Esophagus squamous epithelium (tissue), 5 donors: Measurements from ENCODE around the gene VWA8. TPM values are rescaled to one million over a fixed set of nuclear protein-coding genes. Genes with fewer than 3 reads are reported as not detected.

Experiments
- DNase-seq: peaks from one replicate; lab custom pipeline; 2025; lab: John Stamatoyannopoulos, UW
- H3K27ac ChIP-seq, 4 donors: fragments of 200-600 bp; sonication (generic); one replicate each; pipeline ENCODE4 v1.5.1; 2016 to 2019; ENCODE audit warnings: mild to moderate bottlenecking in 1 of 4
- H3K27me3 ChIP-seq, 4 donors: fragments of 200-600 bp; sonication (generic); 1 replicate in 3 of 4; 2 replicates in 1 of 4; pipeline versions ENCODE4 v1.5.1 to v1.6.0; 2017 to 2021; ENCODE audit warnings: antibody characterized with exemption in 1 of 4
- H3K36me3 ChIP-seq, 3 donors: fragments of 200-600 bp; sonication (generic); one replicate each; pipeline ENCODE4 v1.5.1; 2016 to 2019
- H3K4me1 ChIP-seq, 3 donors: fragments of 200-600 bp; sonication (generic); one replicate each; pipeline ENCODE4 v1.5.1; 2017 to 2019
- H3K4me3 ChIP-seq, 4 donors: fragments of 200-600 bp; sonication (generic); 1 replicate in 3 of 4; 2 replicates in 1 of 4; pipeline ENCODE4 v1.5.1; 2016 to 2019; ENCODE audit warnings: mild to moderate bottlenecking in 2 of 4, moderate library complexity in 1 of 4
- H3K9me3 ChIP-seq, 3 donors: fragments of 200-600 bp; sonication (generic); one replicate each; pipeline ENCODE4 v1.5.1; 2016 to 2019
- POLR2A ChIP-seq, 4 donors: fragments of 450-650 bp; IDR thresholded peaks; one replicate each; pipeline ENCODE4 v1.6.1; 2017; ENCODE audit warnings: antibody characterized with exemption in 4 of 4, mild to moderate bottlenecking in 4 of 4, moderate library complexity in 3 of 4
- WGBS, 2 donors: methylation state at CpG; one replicate each; pipeline ENCODE4 v1.1.5; 2018; 5-methylcytosine and 5-hydroxymethylcytosine counted together
- intact Hi-C: fragments of 100-400 bp; cut with DNase I; formaldehyde crosslinking; loops from one replicate; pipeline ENCODE4 v1.15.0; 2022
- total RNA-seq, 4 donors: library from RNA; depleted of rRNA; stranded (reverse); fragments of >200 nt; gene quantifications; one replicate each; pipeline ENCODE4 v1.1.0, GENCODE V29; 2016
- TF ChIP-seq, protein P1 (sequence below), 6 experiments: fragments of 450-650 bp in 4 of 6; fragments of 200-600 bp in 2 of 6; sonication (generic) in 2 of 6; IDR thresholded peaks; one replicate each; pipeline ENCODE4 v1.5.1; 2016 to 2019; ENCODE audit warnings: antibody characterized with exemption in 6 of 6, mild to moderate bottlenecking in 4 of 6, moderate library complexity in 4 of 6
- donor health status: DM: yes; HTN: yes; CAD: no.

The VWA8 gene
- total RNA-seq, 4 donors from 2014 or later: 10.5 to 23.7 (median 17.3) TPM

DNA sequence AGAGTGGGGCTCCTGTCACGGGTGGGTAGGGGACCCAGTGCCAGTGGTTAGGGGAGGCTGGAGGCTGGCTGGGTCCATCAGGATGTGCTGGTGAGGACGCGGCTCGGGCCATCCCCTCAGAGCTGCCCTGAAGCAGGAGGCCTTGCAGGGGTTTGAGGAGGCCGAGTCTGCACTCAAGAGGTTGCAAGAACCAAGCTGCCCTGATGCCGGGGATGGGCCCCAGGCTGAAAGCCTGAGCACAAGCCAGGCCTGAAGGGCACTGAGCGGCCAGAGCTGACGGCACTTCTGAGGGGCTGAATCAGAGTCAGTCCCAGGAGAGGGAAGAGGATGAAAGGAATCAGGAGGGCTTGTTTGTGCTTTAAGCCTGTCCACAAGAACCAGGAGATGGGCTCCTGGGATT, 410.6 kb downstream of the VWA8 start:
- no peaks in the 10 kb centered on the region for H3K9me3 ChIP-seq
- H3K4me3 ChIP-seq: no peak overlapping the region
- H3K27ac ChIP-seq: no peak overlapping the region
- H3K27me3 ChIP-seq: no peaks in the 10 kb centered on the region
- TF ChIP-seq, protein P1, sequence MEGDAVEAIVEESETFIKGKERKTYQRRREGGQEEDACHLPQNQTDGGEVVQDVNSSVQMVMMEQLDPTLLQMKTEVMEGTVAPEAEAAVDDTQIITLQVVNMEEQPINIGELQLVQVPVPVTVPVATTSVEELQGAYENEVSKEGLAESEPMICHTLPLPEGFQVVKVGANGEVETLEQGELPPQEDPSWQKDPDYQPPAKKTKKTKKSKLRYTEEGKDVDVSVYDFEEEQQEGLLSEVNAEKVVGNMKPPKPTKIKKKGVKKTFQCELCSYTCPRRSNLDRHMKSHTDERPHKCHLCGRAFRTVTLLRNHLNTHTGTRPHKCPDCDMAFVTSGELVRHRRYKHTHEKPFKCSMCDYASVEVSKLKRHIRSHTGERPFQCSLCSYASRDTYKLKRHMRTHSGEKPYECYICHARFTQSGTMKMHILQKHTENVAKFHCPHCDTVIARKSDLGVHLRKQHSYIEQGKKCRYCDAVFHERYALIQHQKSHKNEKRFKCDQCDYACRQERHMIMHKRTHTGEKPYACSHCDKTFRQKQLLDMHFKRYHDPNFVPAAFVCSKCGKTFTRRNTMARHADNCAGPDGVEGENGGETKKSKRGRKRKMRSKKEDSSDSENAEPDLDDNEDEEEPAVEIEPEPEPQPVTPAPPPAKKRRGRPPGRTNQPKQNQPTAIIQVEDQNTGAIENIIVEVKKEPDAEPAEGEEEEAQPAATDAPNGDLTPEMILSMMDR (IDR thresholded peaks at IDR 0.05): no peak
- TF ChIP-seq POLR2A (IDR thresholded peaks at IDR 0.05): no peak
- peaks cover 5 to 28% (median 7%) of the 10 kb centered on the region in 3 donors for H3K4me1 ChIP-seq
- no peaks in the 10 kb centered on the region for H3K36me3 ChIP-seq
- intact Hi-C loops: no loop called here
- DNase-seq: no peak
- 95% methylated on average over 6 of the region's 8 CpGs; no CpG with 5 or more reads in 1 of the 2 donors for WGBS, 2 donors

DNA sequence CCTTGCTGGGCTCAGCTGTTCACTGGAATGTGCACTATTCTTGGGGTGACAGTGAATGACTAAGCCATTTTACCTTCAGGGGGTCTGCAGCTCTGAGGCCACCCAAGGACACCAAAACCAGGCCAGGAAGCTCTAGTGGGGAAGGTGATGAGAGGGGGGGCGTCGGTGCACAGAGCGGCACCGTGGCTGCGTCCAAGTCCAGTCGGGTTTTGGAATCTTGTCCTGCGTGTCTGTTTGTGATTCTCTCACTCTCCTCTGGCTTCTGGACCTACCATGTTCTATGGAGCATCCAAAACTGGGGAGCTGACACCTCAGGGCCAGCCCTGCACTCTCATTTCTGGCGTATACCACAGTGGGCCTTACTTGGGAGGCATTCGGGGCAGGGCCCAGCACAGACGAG, 411.4 kb downstream of the VWA8 start:
- WGBS, 2 donors: 90 to 94% methylated on average over 4 to 6 of the region's 10 CpGs
- no peak for DNase-seq

DNA sequence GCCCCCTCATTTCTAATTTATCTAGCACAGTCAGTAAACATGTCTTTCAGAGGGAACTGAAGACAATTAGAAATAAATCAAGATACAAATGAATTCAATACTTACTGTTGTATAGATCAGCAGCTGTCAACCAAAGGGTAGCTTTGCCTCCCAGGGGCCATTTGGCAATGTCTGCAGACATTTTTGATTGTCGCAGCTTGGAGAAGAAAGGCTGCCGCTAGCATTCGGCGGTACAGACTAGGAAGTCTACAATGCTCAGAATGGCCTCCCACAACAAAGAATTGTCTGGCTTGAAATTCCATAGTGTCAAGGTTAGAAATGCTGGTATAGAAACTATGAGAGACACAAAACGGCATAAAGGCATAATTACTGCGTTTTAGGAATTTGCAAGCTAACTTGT, 412.0 kb downstream of the VWA8 start:
- no peak overlapping the region for H3K4me3 ChIP-seq
- H3K27me3 ChIP-seq: no peaks in the 10 kb centered on the region
- no peak overlapping the region for H3K27ac ChIP-seq
- intact Hi-C loops: no loop called here
- H3K36me3 ChIP-seq: no peaks in the 10 kb centered on the region
- peaks cover 5 to 28% (median 7%) of the 10 kb centered on the region in 3 donors for H3K4me1 ChIP-seq
- no peak for DNase-seq
- TF ChIP-seq POLR2A (IDR thresholded peaks at IDR 0.05): no peak
- TF ChIP-seq, protein P1 (IDR thresholded peaks at IDR 0.05): no peak
- 94 to 98% methylated on average over 6 of the region's 6 CpGs for WGBS, 2 donors
- no peaks in the 10 kb centered on the region for H3K9me3 ChIP-seq

More for the DNA sequence above, 411.4 kb downstream of the VWA8 start:
- H3K27ac ChIP-seq: no peak overlapping the region
- intact Hi-C loops: no loop called here
- no peak overlapping the region for H3K4me3 ChIP-seq
- H3K36me3 ChIP-seq: no peaks in the 10 kb centered on the region
- TF ChIP-seq POLR2A (IDR thresholded peaks at IDR 0.05): no peak
- TF ChIP-seq, protein P1 (IDR thresholded peaks at IDR 0.05): no peak
- no peaks in the 10 kb centered on the region for H3K9me3 ChIP-seq
- peaks cover 5 to 28% (median 7%) of the 10 kb centered on the region in 3 donors for H3K4me1 ChIP-seq
- H3K27me3 ChIP-seq: no peaks in the 10 kb centered on the region

DNA sequence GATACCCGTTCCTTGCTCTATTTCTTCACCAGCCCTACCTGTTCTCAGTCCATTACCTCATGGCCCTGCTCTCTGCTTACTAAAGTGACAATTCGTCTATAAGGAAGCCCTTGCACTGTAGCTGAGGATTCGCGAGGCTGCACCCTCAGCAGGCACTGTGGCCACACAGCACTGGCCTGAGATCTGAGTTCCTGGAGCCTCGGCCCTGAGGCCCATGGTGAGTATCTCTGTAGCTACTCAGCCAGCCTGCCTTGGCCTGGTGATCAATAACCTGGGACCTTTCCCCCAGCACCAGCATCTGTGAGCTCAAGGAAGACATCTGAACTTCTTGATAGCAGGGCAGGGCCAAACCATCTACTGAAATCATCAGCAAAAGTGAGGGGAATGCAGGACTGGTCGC, 412.9 kb downstream of the VWA8 start:
- no peaks in the 10 kb centered on the region for H3K27me3 ChIP-seq
- no peak overlapping the region for H3K4me3 ChIP-seq
- peaks cover 5 to 28% (median 7%) of the 10 kb centered on the region in 3 donors for H3K4me1 ChIP-seq
- peak overlapping the region; percentile 51 to 80 (median 70) for H3K27ac ChIP-seq
- H3K9me3 ChIP-seq: no peaks in the 10 kb centered on the region
- 72 to 85% methylated on average over 5 of the region's 6 CpGs for WGBS, 2 donors
- DNase-seq: no peak
- TF ChIP-seq POLR2A (IDR thresholded peaks at IDR 0.05): no peak
- TF ChIP-seq, protein P1 (IDR thresholded peaks at IDR 0.05): no peak
- intact Hi-C loops: no loop called here
- H3K36me3 ChIP-seq: no peaks in the 10 kb centered on the region

DNA sequence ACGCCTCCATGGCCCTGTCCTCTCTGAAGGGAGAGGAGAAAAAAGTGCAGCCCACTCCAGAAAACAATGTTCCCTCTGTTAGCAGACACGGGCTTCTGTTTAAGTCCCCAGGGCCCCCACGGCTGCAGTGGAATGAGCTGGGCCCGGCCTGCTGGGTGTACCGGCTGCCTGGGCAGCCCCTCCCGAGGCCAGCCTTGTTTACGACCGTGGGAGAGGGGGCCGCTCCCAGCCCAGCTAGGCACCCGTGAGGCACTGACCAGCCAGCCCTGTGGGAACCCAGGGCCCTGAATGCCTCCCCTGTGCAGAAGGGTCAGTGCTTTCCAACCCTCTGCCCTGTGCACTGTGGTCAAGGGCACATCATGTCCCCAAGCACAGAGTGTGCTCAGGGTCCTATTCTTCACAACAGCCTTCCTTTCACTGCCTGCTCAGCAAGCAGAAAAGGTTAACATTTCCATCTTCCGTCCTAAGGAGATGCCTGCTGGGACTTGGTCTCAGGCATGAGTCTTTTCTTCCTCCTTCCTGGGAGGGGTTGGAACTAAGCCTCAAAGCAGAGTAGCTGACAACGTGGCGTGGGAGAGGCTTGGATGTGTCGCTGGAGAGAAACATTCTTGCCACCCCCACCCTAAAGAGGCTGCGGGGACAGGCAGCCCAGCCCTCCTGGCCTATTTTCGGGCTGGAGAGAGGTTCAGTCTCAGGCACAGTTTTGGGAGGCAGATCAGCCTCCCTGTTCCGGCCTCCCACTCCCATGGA, 413.5 kb downstream of the VWA8 start:
- Histone ChIP-seq H3K9me3 (no peaks in the 10 kb centered on the region), H3K27me3 (no peaks in the 10 kb centered on the region), H3K4me1 (peaks cover 5 to 28% (median 7%) of the 10 kb centered on the region in 3 donors), H3K36me3 (no peaks in the 10 kb centered on the region), H3K27ac (peak overlapping the region; percentile 51 to 80 (median 70)), H3K4me3 (no peak overlapping the region)
- WGBS, 2 donors: 43 to 69% methylated on average over 3 to 8 of the region's 17 CpGs
- intact Hi-C loops: no loop called here
- DNase-seq: no peak
- TF ChIP-seq POLR2A (IDR thresholded peaks at IDR 0.05): no peak
- TF ChIP-seq, protein P1 (IDR thresholded peaks at IDR 0.05): no peak
